BJ (cell line): Measurements from ENCODE around the gene RANBP17. TPM values are rescaled to one million over a fixed set of nuclear protein-coding genes. Genes with fewer than 3 reads are reported as not detected.
A peak's percentile ranks its signal among the peaks of the same experiment; 100 is the strongest.

Source experiments
- CTCF ChIA-PET: fragments of 350-600 bp; formaldehyde crosslinking; extraction: SDS; loops from one replicate; lab custom pipeline; 2021; ENCODE audit warnings: antibody characterized with exemption, inconsistent platforms; lab: Yijun Ruan, JAX
- POLR2A ChIA-PET: fragments of 300-600 bp; sonication (Branson Sonifier 250); formaldehyde crosslinking; extraction: SDS; loops from one replicate; lab custom pipeline; 2021; ENCODE audit warnings: antibody characterized with exemption; lab: Charles Lee
- DNase-seq: peaks from one replicate; pipeline ENCODE4 v3.0.0-alpha.2; 2011; ENCODE audit warnings: low read depth
- H3K27me3 ChIP-seq: 2 replicates; pipeline ENCODE4 v1.6.0; 2011; ENCODE audit warnings: low read length; ENCODE audit not compliant: control insufficient read depth, insufficient read depth
- H3K36me3 ChIP-seq: 2 replicates; pipeline ENCODE4 v1.5.1; 2011; ENCODE audit warnings: low read length; ENCODE audit not compliant: control insufficient read depth, insufficient read depth
- H3K4me3 ChIP-seq: 2 replicates; pipeline ENCODE4 v1.5.1; 2011; ENCODE audit warnings: low read depth, mild to moderate bottlenecking, control low read depth, low read length
- CTCF ChIP-seq: IDR thresholded peaks from 2 replicates; pipeline ENCODE4 v1.5.1; 2011; ENCODE audit warnings: low read depth, mild to moderate bottlenecking, control low read depth, inconsistent platforms, low read length, moderate library complexity; ENCODE audit not compliant: insufficient read depth
- polyA plus RNA-seq: library from polyadenylated mRNA; depleted of rRNA; stranded (reverse); fragments of >200 nt; gene quantifications from 2 replicates; pipeline ENCODE4 v1.2.3, GENCODE V29; 2011

Gene RANBP17
- polyA plus RNA-seq, 1 experiment = 10.5 TPM

GRCh38 chr5:171067540-171068130, 205.8 kb downstream of the RANBP17 start:
- ChIA-PET POLR2A (no interaction called here), CTCF (interaction anchor here (0.6 kb wide), 1 partner anchor 132 kb away, joined by 3 read pairs; no protein-coding TSS in a partner anchor)
- no peak overlapping the region for H3K4me3 ChIP-seq
- DNase-seq = no peak
- H3K27me3 ChIP-seq = no peaks in the 10 kb centered on the region
- TF ChIP-seq CTCF = no peak
- H3K36me3 ChIP-seq = no peaks in the 10 kb centered on the region

- Histone ChIP-seq H3K36me3 (no peaks in the 10 kb centered on the region), H3K4me3 (no peak overlapping the region), H3K27me3 (no peaks in the 10 kb centered on the region)
- DNase-seq = no peak
- ChIA-PET CTCF (interaction anchor here (0.7 kb wide), 1 partner anchor 47 kb away, joined by 3 read pairs; no protein-coding TSS in a partner anchor), POLR2A (no interaction called here)
- no peak for TF ChIP-seq CTCF
Measured at GRCh38 chr5:171074747-171075146, 212.9 kb downstream of the RANBP17 start.

- Histone ChIP-seq H3K4me3 (no peak overlapping the region), H3K36me3 (no peaks in the 10 kb centered on the region), H3K27me3 (no peaks in the 10 kb centered on the region)
- DNase-seq = no peak
- ChIA-PET CTCF (no interaction called here), POLR2A (no interaction called here)
- TF ChIP-seq CTCF = no peak
Measured at GRCh38 chr5:171080186-171080938, 218.5 kb downstream of the RANBP17 start.

DNA sequence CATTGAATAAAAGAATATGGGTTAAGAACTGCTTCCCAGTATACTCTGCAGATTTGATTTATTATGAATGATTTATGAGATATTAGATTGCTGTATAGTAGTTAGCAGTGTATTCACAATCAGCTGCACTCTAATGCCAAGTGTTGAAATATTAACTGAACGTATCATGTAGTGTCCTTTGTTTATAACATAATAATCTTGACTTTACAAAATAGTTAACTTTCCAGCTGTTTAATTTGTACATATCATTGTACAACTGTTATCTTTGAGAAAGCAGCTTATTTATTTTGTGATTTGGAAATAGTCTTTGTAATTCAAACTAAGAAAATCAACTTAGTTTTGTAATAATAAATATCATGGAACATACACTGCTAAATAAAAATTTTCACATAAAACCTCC, 219.5 kb downstream of the RANBP17 start:
- DNase-seq = no peak
- ChIA-PET POLR2A (no interaction called here), CTCF (no interaction called here)
- H3K36me3 ChIP-seq = no peaks in the 10 kb centered on the region
- H3K4me3 ChIP-seq = no peak overlapping the region
- H3K27me3 ChIP-seq = no peaks in the 10 kb centered on the region
- no peak for TF ChIP-seq CTCF

DNA sequence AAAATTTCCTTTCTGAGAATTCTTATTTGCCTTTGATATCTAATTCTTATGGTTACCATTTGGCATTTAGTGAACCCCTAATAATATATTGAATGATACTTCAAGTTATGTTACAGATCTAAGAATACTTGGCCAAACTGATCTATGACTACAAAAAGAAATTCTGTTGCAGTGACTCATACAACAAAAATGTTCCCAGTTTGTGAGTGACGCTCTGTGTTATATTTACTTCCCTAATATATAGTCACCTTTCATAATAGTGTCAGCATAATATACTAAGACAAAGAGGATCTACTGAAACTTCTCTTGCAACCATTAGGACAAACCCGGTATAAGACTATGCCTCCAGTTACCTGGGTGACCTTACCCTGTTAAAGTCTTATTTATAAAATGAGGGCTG, 230.4 kb downstream of the RANBP17 start:
- CTCF ChIA-PET = interaction anchor here (1.4 kb wide), 1 partner anchor 11 kb away, joined by 4 read pairs; no protein-coding TSS in a partner anchor

More for the DNA sequence above, 230.4 kb downstream of the RANBP17 start:
- POLR2A ChIA-PET = no interaction called here
- Histone ChIP-seq H3K36me3 (no peaks in the 10 kb centered on the region), H3K4me3 (no peak overlapping the region), H3K27me3 (no peaks in the 10 kb centered on the region)
- TF ChIP-seq CTCF = no peak
- DNase-seq = peak; percentile 3
